Measurements from ENCODE around the gene KIF23.

KIF23 gene

GRCh38 chr15:69388260-69388705 is 25.9 kb upstream of the KIF23 start:
- TF ChIP-seq CTCF (IDR thresholded peaks at IDR 0.05; ENCODE audit: extremely low read depth, insufficient read depth, missing control alignments): no peak
- no peak for DNase-seq (ENCODE audit: low spot score)
- in situ Hi-C loops (cut with MboI; ENCODE audit: low pct_unique_long_range_greater_than_20kb, low sequenced_read_pairs, unreplicated experiment): loop anchor here (25.0 kb wide), 1 partner anchor 326 kb away; no protein-coding TSS in a partner anchor

- no peak for TF ChIP-seq CTCF (IDR thresholded peaks at IDR 0.05; ENCODE audit: extremely low read depth, insufficient read depth, missing control alignments)
- no peak for DNase-seq (ENCODE audit: low spot score)
- in situ Hi-C loops (cut with MboI; ENCODE audit: low pct_unique_long_range_greater_than_20kb, low sequenced_read_pairs, unreplicated experiment): loop anchor here (25.0 kb wide), 1 partner anchor 327 kb away; no protein-coding TSS in a partner anchor
These were observed 24.7 kb upstream of the KIF23 start for GRCh38 chr15:69389426-69389825.

GRCh38 chr15:69390575-69390974 is 23.6 kb upstream of the KIF23 start:
- in situ Hi-C loops (cut with MboI; ENCODE audit: low pct_unique_long_range_greater_than_20kb, low sequenced_read_pairs, unreplicated experiment): loop anchor here (25.0 kb wide), 1 partner anchor 328 kb away; no protein-coding TSS in a partner anchor

GRCh38 chr15:69391046-69391757 is 22.9 kb upstream of the KIF23 start:
- no peak for DNase-seq (ENCODE audit: low spot score)
- no peak for TF ChIP-seq CTCF (IDR thresholded peaks at IDR 0.05; ENCODE audit: extremely low read depth, insufficient read depth, missing control alignments)
- in situ Hi-C loops (cut with MboI; ENCODE audit: low pct_unique_long_range_greater_than_20kb, low sequenced_read_pairs, unreplicated experiment): loop anchor here (25.0 kb wide), 1 partner anchor 329 kb away; no protein-coding TSS in a partner anchor

More at GRCh38 chr15:69390575-69390974, 23.6 kb upstream of the KIF23 start:
- TF ChIP-seq CTCF (IDR thresholded peaks at IDR 0.05; ENCODE audit: extremely low read depth, insufficient read depth, missing control alignments): no peak
- DNase-seq (ENCODE audit: low spot score): no peak

- no peak for TF ChIP-seq CTCF (IDR thresholded peaks at IDR 0.05; ENCODE audit: extremely low read depth, insufficient read depth, missing control alignments)
- no peak for DNase-seq (ENCODE audit: low spot score)
- in situ Hi-C loops (cut with MboI; ENCODE audit: low pct_unique_long_range_greater_than_20kb, low sequenced_read_pairs, unreplicated experiment): loop anchor here (25.0 kb wide), 1 partner anchor 330 kb away; no protein-coding TSS in a partner anchor
These were observed 21.8 kb upstream of the KIF23 start for GRCh38 chr15:69392352-69392751.

GRCh38 chr15:69393831-69394491 is 20.2 kb upstream of the KIF23 start:
- TF ChIP-seq CTCF (IDR thresholded peaks at IDR 0.05; ENCODE audit: extremely low read depth, insufficient read depth, missing control alignments): no peak
- no peak for DNase-seq (ENCODE audit: low spot score)
- in situ Hi-C loops (cut with MboI; ENCODE audit: low pct_unique_long_range_greater_than_20kb, low sequenced_read_pairs, unreplicated experiment): loop anchor here (25.0 kb wide), 1 partner anchor 332 kb away; no protein-coding TSS in a partner anchor
